HG02973 (cell line): ENCODE results near the gene PPP2R3A.
"Not testable (repeated sequence)": the region's sequence is repeated elsewhere in the genome, so short reads cannot be mapped to it uniquely, and the experiment has no call there.

Experiments used
- ATAC-seq: cut with Tn5 transposase; IDR thresholded peaks from one replicate; pipeline ENCODE4 v1.9.1; 2021; ENCODE audit warnings: moderate library complexity; ENCODE audit not compliant: unreplicated experiment

The PPP2R3A gene, protein sequence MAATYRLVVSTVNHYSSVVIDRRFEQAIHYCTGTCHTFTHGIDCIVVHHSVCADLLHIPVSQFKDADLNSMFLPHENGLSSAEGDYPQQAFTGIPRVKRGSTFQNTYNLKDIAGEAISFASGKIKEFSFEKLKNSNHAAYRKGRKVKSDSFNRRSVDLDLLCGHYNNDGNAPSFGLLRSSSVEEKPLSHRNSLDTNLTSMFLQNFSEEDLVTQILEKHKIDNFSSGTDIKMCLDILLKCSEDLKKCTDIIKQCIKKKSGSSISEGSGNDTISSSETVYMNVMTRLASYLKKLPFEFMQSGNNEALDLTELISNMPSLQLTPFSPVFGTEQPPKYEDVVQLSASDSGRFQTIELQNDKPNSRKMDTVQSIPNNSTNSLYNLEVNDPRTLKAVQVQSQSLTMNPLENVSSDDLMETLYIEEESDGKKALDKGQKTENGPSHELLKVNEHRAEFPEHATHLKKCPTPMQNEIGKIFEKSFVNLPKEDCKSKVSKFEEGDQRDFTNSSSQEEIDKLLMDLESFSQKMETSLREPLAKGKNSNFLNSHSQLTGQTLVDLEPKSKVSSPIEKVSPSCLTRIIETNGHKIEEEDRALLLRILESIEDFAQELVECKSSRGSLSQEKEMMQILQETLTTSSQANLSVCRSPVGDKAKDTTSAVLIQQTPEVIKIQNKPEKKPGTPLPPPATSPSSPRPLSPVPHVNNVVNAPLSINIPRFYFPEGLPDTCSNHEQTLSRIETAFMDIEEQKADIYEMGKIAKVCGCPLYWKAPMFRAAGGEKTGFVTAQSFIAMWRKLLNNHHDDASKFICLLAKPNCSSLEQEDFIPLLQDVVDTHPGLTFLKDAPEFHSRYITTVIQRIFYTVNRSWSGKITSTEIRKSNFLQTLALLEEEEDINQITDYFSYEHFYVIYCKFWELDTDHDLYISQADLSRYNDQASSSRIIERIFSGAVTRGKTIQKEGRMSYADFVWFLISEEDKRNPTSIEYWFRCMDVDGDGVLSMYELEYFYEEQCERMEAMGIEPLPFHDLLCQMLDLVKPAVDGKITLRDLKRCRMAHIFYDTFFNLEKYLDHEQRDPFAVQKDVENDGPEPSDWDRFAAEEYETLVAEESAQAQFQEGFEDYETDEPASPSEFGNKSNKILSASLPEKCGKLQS (N-terminal part only)

DNA sequence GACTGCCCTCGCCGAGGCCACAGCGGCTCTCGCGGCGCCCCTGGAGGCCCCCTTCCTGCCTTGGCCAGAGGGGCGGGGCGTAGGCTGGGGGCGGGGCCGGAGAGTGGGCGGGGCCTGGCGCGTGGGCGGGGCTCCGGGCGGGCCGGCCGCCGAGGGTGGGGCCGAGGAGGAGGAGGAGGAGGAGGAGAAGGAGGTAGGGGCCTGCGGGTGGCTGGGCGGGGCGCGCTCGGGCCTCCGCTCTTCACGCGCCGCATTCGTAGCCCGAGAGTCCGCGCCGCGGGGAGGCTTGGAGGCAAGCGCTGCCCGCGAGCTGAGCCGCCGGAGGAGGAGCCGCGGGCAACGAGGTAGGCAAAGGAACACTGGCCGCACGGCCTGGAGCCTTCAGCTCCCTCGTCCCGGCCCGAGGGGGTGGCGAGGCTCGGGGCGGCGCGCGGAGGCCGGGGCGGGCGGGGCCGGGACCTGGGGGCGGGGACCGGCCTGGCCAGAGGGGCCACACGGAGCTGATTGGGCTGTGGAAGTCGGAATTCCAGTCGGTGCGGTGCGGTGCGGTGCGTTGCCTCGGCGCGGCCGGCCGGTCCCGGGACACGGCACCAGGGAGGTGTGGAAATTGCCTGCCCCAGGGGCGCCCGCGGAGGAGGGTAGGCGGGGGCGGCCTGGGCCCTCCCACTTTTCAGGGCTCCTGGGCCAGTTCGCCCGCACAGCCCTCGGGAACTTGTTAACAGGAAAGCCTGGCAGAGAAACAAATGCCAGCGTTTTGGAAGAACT lies at the start of gene PPP2R3A:
Gene PPP2R3A, plus strand, starts transcription at position 223 of the 765 bp plus-strand sequence. CDS start 35,771 bp downstream, outside the sequence.
- ATAC-seq = peak; percentile 69

DNA sequence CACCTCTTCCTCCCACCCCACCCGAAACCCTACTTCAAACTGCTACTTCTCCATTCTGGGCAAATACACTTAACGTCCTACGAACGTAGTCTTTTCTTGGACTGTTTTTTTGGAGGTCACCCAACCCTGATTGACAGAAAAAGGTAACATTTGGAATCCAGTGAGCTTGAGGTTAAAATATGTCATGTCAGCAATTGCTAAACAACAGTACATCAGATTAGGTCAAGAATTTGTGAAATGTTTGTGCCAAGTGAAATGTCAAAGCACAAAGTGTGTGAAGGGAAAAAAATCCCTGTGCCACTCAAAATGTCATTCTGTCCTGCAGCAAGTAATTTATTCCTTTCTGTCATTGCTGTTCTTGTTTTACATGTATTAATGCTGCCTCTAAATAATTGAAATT lies 49.2 kb upstream of the PPP2R3A start:
- ATAC-seq = no peak

DNA sequence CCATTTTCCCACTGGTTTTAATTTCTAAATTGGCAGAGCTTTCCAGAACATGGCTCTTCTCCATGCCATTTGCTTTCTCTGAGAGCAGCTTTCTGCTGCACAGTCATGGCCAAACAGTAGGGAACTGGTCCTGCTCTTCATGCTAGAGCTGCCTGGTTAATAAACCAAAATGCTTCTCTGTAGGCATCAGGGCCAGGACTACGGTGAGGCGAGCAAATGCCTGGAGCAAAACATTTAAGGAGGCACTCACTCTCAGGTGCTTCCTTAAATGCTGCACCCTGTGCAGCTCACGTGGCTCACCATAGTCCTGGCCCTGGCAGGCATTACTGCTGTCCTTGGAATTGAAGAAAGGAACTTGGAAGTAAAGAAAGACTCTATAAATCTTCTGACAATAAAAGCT lies 48.5 kb upstream of the PPP2R3A start:
- ATAC-seq = no peak

DNA sequence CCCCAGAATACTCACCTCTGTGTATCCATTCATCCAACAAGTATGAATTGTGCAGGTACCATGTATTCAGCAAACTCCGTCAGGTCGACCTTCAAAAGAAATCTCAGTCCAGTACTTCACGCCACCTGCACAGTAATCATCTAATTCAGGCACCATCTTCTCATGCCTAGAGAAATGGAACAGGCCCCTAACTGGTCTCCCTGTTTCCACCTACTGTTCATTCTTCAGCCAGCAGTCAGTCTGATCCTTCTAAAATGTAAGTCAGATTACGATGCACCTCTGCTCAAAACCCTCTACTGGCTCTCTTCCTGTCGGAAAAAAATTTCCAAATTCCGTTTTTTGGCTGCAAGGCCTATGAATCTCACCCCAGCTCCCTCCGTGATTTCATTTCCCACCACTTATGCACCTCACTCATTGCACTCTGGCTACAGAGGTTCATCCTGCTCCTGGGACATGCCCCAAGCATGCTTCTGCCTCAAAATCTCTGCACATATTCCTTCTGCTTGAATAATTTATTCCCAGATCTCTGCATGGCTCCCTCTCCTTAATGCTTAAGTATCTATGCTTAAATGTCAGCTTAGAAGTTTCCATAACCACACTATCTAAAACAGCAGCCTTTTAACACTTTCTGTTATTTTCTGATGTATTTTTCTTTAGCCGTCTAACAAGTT lies 47.5 kb upstream of the PPP2R3A start:
- no peak for ATAC-seq

DNA sequence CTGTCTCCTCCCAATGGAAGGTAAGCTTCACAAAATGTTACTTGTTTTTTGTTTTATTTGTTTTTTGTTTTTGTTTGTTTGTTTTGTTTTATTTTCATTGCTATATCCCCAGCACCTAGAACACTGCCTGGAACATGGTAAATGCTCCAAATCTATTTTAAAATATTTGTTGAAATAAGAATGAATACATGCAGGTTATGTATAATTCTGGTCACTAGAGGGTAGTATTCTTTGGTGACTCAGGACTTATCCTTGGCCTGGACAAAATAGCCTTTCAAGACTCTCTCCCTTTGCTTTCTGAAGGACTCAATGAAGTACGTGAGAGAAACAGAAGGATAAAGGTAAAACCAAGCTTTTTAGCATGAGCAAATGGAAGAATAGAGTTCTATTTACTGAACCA lies 46.9 kb upstream of the PPP2R3A start:
- no peak for ATAC-seq

DNA sequence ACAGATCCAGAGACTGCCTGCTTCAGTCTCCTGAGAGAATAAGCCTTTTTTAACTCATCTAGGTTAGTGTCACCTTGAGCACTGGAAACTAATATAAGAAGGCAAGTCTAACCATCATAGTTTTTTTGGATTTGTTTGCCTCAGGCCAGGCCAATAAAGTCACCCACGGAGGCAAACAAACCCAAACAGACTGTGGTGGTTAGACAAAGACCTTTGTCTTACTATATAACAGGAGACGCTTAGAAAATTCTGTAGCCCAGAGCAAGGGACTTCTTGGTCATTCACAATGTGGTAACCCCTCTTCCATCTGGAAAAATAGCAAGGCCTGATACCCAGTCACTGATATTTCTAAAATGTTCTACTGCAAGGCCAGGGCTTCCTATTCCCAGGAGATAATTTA lies 45.3 kb upstream of the PPP2R3A start:
- ATAC-seq = no peak

- ATAC-seq = no peak
Observed at GRCh38 chr3:135922903-135923250, 42.7 kb upstream of the PPP2R3A start.

DNA sequence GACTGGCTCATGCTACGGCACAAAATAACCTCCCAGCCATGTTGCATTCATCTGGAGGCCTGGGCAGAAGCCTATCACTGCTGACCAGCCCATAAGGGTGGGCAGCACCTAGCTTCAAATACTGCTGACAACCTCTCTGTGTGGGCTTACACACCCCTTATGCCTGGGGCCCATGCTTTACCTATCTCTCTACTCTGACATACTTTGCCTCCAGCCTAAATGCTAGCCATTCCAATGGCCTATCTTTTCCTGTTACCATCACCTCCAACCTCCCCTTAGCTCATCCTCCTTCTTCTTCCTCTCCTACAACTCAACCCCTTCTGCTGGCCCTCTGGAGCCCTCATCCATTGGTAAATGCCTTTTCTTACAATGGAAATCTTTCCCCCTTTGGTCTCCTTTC lies 41.0 kb upstream of the PPP2R3A start:
- ATAC-seq = no peak

- ATAC-seq = no peak
Observed at GRCh38 chr3:135926664-135927063, 38.9 kb upstream of the PPP2R3A start.

DNA sequence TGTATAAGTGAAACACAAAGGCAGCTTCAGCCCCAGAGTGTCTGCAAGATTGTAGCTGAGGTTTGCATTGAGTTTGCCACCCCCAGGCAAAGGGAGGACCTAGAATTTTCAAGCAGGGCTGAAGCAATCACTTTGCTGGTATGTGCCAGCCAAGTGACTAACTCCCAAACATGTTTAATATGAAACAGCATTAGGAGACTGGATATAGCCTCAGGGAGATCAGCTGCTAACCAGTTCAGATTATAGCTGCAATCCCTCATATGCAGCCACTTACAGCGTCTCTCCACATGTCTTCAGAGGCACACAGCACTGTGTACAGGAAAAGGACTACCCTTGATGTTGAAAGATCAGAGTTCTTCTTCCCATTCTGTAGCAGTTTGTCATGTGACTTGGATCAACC lies 38.4 kb upstream of the PPP2R3A start:
- ATAC-seq = no peak

DNA sequence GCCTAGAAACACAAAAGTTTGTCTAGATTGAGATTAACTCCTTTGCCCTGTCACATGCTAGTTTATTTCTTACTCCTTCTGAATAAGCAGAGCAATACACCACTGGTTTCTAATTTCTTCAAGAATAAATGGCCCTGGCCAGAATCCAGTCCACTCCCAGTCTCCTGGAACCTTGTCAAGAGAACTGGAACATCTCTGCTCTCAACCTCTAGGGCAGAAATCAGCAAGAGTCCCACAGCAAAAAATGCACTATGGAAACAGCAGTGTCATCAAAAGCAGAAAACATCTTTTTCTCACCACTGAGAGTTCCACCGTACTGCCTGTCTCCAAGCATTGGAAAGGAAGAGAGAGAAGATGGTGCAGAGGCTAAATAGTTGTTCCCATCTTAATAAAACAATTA lies 35.9 kb upstream of the PPP2R3A start:
- no peak for ATAC-seq

- ATAC-seq = no peak
Observed at GRCh38 chr3:135930255-135930654, 35.3 kb upstream of the PPP2R3A start.

GRCh38 chr3:135935171-135935570 lies 30.4 kb upstream of the PPP2R3A start:
- ATAC-seq = not testable (repeated sequence)

DNA sequence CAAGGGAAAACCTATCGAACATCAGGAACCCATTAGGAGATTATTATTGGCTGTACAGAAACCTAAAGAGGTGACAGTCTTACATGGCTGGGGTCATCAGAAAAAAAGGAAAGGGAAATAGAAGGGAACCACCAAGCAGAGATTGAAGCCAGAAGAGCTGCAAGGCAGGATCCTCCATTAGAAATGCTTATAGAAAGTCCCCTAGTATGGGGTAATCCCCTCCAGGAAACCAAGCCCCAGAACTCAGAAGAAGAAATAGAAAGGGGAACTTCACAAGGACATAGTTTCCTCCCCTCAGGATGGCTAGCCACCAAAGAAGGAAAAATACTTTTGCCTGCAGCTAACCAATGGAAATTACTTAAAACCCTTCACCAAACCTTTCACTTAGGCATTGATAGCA lies 27.8 kb upstream of the PPP2R3A start:
- not testable (repeated sequence) for ATAC-seq

- no peak for ATAC-seq
Observed at GRCh38 chr3:135944831-135945230, 20.7 kb upstream of the PPP2R3A start.

DNA sequence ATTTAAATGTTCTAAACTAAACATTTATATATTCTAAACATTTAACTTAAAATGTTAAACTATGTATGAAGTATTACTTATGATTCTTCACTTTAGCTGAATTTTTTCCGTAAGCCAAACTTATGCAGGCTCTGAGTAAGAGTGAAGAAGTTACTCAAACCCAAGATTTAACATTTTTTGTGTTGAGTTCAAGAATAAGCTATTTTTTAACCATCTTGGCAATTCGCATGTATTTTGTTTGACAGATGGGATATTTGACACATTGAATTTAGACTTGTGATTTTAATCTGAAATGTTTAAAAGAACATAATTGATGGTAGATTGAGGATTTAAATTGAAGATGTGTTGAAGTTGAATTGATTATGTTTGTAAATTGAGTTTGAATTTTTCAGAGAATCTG lies 14.6 kb upstream of the PPP2R3A start:
- no peak for ATAC-seq

DNA sequence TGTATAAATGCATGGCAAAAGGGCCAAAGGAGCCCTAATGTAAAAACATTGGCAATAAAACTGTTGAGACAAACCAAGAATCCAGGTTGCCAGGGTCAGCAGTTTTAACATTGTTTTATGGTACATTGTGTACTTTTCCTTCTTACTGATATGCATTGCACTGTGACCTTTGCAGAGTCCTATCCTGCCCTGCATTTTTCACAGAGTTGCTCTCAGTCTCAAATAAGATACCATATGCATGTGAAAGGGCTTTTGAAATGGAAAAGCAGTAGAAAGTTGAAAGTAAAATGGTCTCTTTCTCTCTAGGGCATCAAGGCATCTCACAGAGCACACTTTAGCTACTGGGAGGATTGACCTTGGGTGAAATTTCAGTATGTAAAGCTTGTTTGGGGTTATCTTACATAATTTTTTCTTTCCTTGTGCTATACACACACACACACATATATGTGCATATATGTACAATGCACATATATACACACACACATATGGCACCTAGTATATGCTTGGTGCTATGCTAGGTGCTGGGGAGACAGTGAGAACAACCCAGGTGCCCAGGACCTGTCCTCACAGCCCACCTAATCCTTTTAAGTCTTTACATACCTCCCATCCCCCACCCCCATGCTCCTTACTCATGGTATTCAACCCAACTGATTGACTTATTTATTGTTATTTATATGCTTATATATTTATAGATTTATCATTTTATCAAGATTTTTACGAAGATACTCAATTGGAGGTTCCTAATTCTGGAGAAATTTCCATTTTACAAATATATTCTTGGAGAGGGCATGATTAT lies 1.2 kb upstream of the PPP2R3A start:
- ATAC-seq = no peak

GRCh38 chr3:135965129-135965505 lies 411 bp upstream of the PPP2R3A start:
- no peak for ATAC-seq

DNA sequence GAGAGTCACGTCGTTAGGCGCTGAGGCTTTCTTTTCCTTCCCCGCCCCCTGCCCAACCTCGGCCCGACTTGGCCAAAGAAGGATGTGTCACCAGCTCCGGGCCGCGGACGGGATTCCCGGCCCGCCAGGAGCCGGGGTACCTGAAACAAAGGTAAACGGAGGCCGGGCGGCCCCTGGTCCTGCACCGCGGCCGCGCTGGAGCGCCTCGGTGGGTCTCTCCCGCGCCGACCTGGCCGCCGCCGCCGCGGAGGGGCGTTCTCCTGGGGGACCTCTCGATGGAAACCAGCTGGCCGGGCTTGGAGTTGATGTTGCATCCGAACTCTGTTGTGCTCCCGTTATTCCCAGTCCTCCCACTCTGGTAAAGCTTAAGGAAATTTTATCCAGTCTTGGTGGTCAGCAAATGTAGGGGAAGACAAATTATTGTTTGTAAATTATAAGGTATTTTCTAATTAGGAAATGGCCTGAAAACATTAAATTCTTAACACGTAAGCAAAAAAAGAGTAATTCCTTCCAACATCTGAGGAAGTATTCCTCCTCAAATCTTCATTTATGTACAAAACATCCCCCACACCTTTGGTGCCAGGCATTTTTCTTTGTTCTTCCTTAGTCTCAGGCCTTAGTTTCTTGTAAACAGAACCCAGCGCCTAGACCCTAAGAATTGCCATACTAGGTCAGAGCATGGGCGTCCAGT lies 888 bp downstream of the PPP2R3A start:
- peak; percentile 19 for ATAC-seq
